ENCODE measurements around the gene OR1E2.

- no peak for TF ChIP-seq POLR2A (IDR thresholded peaks at IDR 0.05; ENCODE audit: extremely low read depth, insufficient read length)
- TF ChIP-seq, protein P1, sequence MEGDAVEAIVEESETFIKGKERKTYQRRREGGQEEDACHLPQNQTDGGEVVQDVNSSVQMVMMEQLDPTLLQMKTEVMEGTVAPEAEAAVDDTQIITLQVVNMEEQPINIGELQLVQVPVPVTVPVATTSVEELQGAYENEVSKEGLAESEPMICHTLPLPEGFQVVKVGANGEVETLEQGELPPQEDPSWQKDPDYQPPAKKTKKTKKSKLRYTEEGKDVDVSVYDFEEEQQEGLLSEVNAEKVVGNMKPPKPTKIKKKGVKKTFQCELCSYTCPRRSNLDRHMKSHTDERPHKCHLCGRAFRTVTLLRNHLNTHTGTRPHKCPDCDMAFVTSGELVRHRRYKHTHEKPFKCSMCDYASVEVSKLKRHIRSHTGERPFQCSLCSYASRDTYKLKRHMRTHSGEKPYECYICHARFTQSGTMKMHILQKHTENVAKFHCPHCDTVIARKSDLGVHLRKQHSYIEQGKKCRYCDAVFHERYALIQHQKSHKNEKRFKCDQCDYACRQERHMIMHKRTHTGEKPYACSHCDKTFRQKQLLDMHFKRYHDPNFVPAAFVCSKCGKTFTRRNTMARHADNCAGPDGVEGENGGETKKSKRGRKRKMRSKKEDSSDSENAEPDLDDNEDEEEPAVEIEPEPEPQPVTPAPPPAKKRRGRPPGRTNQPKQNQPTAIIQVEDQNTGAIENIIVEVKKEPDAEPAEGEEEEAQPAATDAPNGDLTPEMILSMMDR (IDR thresholded peaks at IDR 0.05; ENCODE audit: low read depth, low read length) = no peak
- TF ChIP-seq MAX (IDR thresholded peaks at IDR 0.05; ENCODE audit: low read depth, low read length) = no peak
- no peak for TF ChIP-seq MYC (IDR thresholded peaks at IDR 0.05; ENCODE audit: low read depth, low read length)
Observed at GRCh38 chr17:3471599-3471998, 38.0 kb upstream of the OR1E2 start, which contains the start of gene SPATA22.
